Psoas muscle (tissue), 8 donors: ENCODE data around the gene CIPC. TPM values are rescaled to one million over a fixed set of nuclear protein-coding genes. Genes with fewer than 3 reads are reported as not detected.

Experiments used
- ATAC-seq, 4 donors: fragments of 200-7000 bp; cut with Tn5 transposase; one replicate each; pipeline ENCODE4 v1.9.1; 2020; ENCODE audit warnings: moderate library complexity in 3 of 4, mild to moderate bottlenecking in 2 of 4
- DNase-seq, 2 donors: peaks; one replicate each; pipeline ENCODE4 v3.0.0-alpha.2; 2020
- H3K27ac ChIP-seq: fragments of 200-600 bp; one replicate; pipeline ENCODE4 v1.8.0; 2022
- H3K27me3 ChIP-seq, 3 donors: fragments of 200-600 bp in 1 of 3; one replicate each; pipeline versions ENCODE4 v1.6.1 to v1.8.0; 2013 to 2022; ENCODE audit warnings: low read length in 2 of 3, mild to moderate bottlenecking in 2 of 3, moderate library complexity in 1 of 3; ENCODE audit not compliant: insufficient read depth in 3 of 3
- H3K36me3 ChIP-seq, 2 donors: fragments of 200-600 bp in 1 of 2; one replicate each; pipeline versions ENCODE4 v1.6.1 to v1.8.0; 2013 to 2022; ENCODE audit warnings: low read depth in 1 of 2, mild to moderate bottlenecking in 1 of 2, moderate library complexity in 1 of 2; ENCODE audit not compliant: insufficient read depth in 1 of 2
- H3K4me1 ChIP-seq: fragments of 200-600 bp; one replicate; pipeline ENCODE4 v1.8.0; 2022
- H3K4me3 ChIP-seq: fragments of 200-600 bp; one replicate; pipeline ENCODE4 v1.8.0; 2022; ENCODE audit warnings: mild to moderate bottlenecking
- H3K9me3 ChIP-seq: fragments of 200-600 bp; one replicate; pipeline ENCODE4 v1.8.0; 2022
- CTCF ChIP-seq: fragments of 200-600 bp; IDR thresholded peaks from one replicate; pipeline ENCODE4 v1.8.0; 2022; ENCODE audit warnings: antibody characterized with exemption
- WGBS, 3 donors: extraction: QIAGEN DNeasy Blood & Tissue Kit; methylation state at CpG; one replicate each; pipeline versions ENCODE4 v1.1.6 to v1.1.7; 2013; 5-methylcytosine and 5-hydroxymethylcytosine counted together
- intact Hi-C, 2 donors: fragments of 100-400 bp; cut with DNase I; formaldehyde crosslinking; loops; one replicate each; pipeline versions ENCODE4 v1.11.0 to v1.14.2; 2022
- polyA plus RNA-seq, 3 donors: library from polyadenylated mRNA; stranded (reverse); fragments of 200-250 nt; gene quantifications; one replicate each; pipeline ENCODE4 v1.2.3, GENCODE V29; 2013
- total RNA-seq, 4 donors: library from RNA; stranded (reverse); fragmentation: NEBNext Ultra II Directional in 2 of 4; extraction: Animal tissue kit (Norgen Biotek cat#: 25700) in 2 of 4; gene quantifications; one replicate each; pipeline versions ENCODE4 v1.2.1 to v1.2.4, GENCODE V29; 2021 to 2023
- donor health status: healthy with polysubstance abuse.
- donor health status: DM: no; HTN: no; CAD: no; lungs with moderate emphysema.
- donor health status: Bipolar disorder and iron deficiency.
- donor health status: healthy.
- donor health status: DM: yes; HTN: yes; CAD: no.
- donor health status: DM: no; HTN: no; CAD: no.
- donor health status: DM: no; HTN: no; CAD: no.
- donor health status: DM: yes; HTN: yes; CAD: no.

The CIPC gene
- total and polyA plus RNA-seq, 7 donors = 23.1 to 133 (median 101) TPM

DNA sequence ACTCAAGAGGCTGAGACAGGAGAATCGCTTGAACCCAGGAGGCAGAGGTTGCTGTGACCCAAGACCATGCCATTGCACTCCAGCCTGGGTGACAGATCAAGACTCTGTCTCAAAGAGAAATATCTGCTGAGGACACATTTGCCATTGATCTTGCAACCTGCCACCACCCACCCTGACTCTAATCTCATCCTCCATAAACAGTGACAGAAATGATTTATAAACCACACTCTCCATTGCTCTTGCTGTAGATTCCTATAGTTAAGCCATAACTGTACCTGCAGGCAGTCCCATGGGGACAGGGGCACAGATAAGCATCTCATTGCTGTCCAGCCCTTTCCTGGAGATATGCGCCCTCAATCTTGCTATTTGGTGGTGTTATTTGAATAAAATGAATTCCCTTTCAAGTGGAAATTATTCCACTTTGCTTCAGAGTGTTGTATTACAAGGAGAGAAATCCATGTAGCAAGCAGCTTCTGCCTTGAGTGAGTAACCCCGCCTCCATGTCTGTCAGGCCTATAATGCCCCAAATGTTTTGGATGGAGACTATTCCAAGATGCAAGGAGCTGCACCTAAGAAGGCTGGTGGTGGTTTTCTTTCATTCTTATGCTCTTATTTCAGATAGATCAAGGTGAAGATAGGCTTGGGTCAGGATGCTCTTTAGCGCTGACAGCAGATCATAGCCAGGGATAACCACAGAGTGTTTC lies 46.5 kb downstream of the CIPC start:
- 74 to 78% (median 75%) methylated on average over 4 of the region's 4 CpGs for WGBS, 3 donors
- Histone ChIP-seq H3K9me3 (no peaks in the 10 kb centered on the region), H3K27ac (no peak overlapping the region), H3K27me3 (peaks cover 0 to 77% (median 10%) of the 10 kb centered on the region in 3 donors), H3K4me1 (peaks cover 13% of the 10 kb centered on the region), H3K36me3 (no peaks in the 10 kb centered on the region), H3K4me3 (no peak overlapping the region)
- DNase-seq = no peak
- no peak for TF ChIP-seq CTCF
- no peak for ATAC-seq
- intact Hi-C loops = loop anchor here in 1 of 2 donors (10.0 kb wide), 1 partner anchor 410 kb away; no protein-coding TSS in a partner anchor

DNA sequence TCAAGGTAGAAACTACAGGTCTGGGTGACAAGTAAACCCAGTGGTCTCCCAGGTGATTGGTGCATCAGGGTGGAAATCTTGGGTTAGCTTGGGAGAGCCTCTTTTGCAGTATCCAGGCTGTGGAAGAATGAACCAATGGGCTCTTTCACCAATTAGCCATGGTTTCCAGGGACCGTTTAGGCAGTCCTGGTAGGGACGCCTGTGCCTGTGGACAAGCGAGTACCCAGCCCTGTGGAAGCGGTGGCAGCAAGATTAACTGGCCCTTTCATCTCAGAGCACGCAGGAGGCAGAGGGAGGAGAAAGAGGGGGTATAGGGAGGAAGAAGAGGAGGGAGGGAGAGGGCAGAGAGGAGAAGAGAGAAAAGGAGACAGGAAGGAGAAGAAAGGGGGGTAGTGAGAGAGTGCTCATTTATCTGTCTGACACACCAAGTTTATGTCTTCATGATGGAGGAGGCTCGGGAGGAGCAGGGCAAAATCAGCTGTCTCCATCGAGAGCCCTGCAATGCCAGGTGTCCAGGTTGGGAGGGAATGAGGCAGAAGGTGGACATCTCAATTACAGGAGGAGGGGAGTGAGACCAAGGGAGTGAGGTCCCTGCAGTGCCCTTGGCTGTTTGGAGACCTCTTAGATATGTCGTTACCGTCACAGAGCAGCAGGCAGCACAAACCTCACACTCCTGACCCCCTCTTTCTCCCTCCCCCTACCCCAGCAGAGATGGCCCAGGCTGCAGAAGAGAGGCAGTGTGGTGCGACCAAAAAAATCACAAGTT lies 48.1 kb downstream of the CIPC start:
- DNase-seq (no peak), ATAC-seq (no peak)
- peaks cover under 1% of the 10 kb centered on the region for H3K4me1 ChIP-seq
- H3K9me3 ChIP-seq = no peaks in the 10 kb centered on the region
- H3K27ac ChIP-seq = no peak overlapping the region
- no peaks in the 10 kb centered on the region for H3K36me3 ChIP-seq
- no peak overlapping the region for H3K4me3 ChIP-seq
- TF ChIP-seq CTCF = no peak
- peaks cover 0 to 61% (median 3%) of the 10 kb centered on the region in 3 donors for H3K27me3 ChIP-seq
- intact Hi-C loops = loop anchor here in 1 of 2 donors (10.0 kb wide), 1 partner anchor 409 kb away; no protein-coding TSS in a partner anchor
- WGBS, 3 donors = 18 to 24% (median 19%) methylated on average over 9 to 10 of the region's 10 CpGs

DNA sequence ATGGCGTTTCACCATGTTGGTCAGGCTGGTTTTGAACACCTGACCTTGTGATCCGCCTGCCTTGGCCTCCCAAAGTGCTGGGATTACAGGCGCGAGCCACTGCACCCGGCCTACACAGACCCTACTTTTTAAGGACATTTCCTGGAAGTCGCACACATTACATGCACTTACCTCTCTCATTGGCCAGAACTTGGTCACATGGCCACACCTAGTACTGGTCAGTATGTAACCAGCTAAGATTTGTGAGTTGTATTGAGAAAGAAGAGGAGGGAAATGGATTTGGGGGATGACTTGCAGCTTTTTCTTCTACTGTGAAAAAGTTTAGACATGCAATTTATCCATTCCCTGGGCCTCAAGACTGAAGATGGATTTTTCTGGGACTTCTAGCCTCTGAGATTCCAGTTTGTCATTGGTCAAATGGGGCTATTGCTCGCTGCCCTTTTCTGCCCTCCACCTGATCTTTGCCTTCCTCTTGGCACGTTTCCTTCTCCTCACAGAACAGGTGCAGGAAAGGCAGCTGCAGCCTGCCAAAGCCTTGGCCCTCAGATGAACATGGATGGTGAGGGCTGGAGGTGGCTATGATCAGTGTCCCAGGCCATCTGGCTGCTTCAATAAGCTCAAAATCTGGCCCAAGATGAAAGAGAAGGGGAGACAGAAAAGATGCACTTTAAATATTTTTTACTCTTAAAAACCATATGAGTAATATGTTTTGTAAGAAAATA lies 50.6 kb downstream of the CIPC start:
- no peaks in the 10 kb centered on the region for H3K4me1 ChIP-seq
- no peak for TF ChIP-seq CTCF
- WGBS, 3 donors = 55 to 63% (median 55%) methylated on average over 8 of the region's 8 CpGs
- DNase-seq (no peak), ATAC-seq (no peak)
- intact Hi-C loops = loop anchor here in 1 of 2 donors (10.0 kb wide), 1 partner anchor 406 kb away; no protein-coding TSS in a partner anchor
- no peak overlapping the region for H3K4me3 ChIP-seq
- H3K27me3 ChIP-seq = peaks cover 0 to 40% (median 3%) of the 10 kb centered on the region in 3 donors
- H3K27ac ChIP-seq = no peak overlapping the region
- no peaks in the 10 kb centered on the region for H3K9me3 ChIP-seq
- no peaks in the 10 kb centered on the region for H3K36me3 ChIP-seq

GRCh38 chr14:77151245-77151644 lies 53.2 kb downstream of the CIPC start:
- Histone ChIP-seq H3K9me3 (no peaks in the 10 kb centered on the region), H3K27ac (no peak overlapping the region), H3K4me3 (no peak overlapping the region), H3K4me1 (no peaks in the 10 kb centered on the region), H3K27me3 (peaks cover 0 to 24% (median 5%) of the 10 kb centered on the region in 3 donors), H3K36me3 (no peaks in the 10 kb centered on the region)
- DNase-seq (no peak), ATAC-seq (no peak)
- intact Hi-C loops = loop anchor here (10.0 kb wide), 1 partner anchor 164 kb away; no protein-coding TSS in a partner anchor
- TF ChIP-seq CTCF = peak; percentile 8
- 9 to 11% (median 10%) methylated on average over 5 of the region's 5 CpGs for WGBS, 3 donors
